NCI-H524 (cell line): ENCODE results near the gene PLK4.
"Not testable (repeated sequence)": the region's sequence is repeated elsewhere in the genome, so short reads cannot be mapped to it uniquely, and the experiment has no call there.

Experiments
- DNase-seq, 2 experiments: peaks; one replicate each; lab custom pipeline; 2025; lab: John Stamatoyannopoulos, UW

The PLK4 gene

GRCh38 chr4:127905029-127905428 is 24.3 kb downstream of the PLK4 start:
- no peak for DNase-seq

GRCh38 chr4:127916512-127916911 is 35.8 kb downstream of the PLK4 start:
- no peak for DNase-seq

- no peak for DNase-seq
These were observed 36.5 kb downstream of the PLK4 start for GRCh38 chr4:127917151-127917550.

GRCh38 chr4:127920521-127920920 is 39.8 kb downstream of the PLK4 start:
- no peak for DNase-seq

- no peak for DNase-seq
These were observed 41.5 kb downstream of the PLK4 start for GRCh38 chr4:127922226-127922625.

GRCh38 chr4:127925720-127926119 is 45.0 kb downstream of the PLK4 start:
- not testable (repeated sequence) for DNase-seq

- no peak for DNase-seq
These were observed 49.5 kb downstream of the PLK4 start for GRCh38 chr4:127930175-127930574.

GRCh38 chr4:127931836-127932235 is 51.1 kb downstream of the PLK4 start:
- DNase-seq, result not testable (repeated sequence)

- no peak for DNase-seq
These were observed 56.3 kb downstream of the PLK4 start for GRCh38 chr4:127936974-127937373.
